NCI-H2171 (cell line): Measurements from ENCODE around the gene PYROXD2.

ENCODE experiments used
- DNase-seq: peaks from one replicate; lab custom pipeline; 2025; lab: John Stamatoyannopoulos, UW

PYROXD2 gene

GRCh38 chr10:98433881-98434732 is 19.1 kb upstream of the PYROXD2 start:
- no peak for DNase-seq

- no peak for DNase-seq
These were observed 18.4 kb upstream of the PYROXD2 start for GRCh38 chr10:98433371-98433770.

GRCh38 chr10:98432330-98432729 is 17.3 kb upstream of the PYROXD2 start:
- no peak for DNase-seq

DNA sequence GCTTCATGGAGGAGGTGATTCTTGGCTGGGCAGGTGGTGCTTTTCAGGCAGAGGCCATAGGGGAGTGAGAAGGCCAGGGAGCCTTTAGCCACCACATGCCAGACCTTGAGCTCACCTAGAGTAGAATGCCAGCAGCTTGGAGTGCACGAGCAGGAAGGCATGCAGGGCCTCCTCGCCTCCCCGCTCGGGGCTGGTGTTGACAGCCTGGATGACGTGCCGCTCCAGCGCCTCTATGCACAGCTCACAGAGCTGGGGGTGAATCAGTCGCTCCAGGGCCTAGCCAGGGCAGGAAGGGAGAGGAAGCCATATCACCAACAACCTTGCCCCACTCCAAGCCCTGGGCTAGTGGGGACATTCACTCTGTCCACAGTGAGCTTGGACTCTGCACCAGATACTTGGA is 16.0 kb upstream of the PYROXD2 start:
- no peak for DNase-seq

DNA sequence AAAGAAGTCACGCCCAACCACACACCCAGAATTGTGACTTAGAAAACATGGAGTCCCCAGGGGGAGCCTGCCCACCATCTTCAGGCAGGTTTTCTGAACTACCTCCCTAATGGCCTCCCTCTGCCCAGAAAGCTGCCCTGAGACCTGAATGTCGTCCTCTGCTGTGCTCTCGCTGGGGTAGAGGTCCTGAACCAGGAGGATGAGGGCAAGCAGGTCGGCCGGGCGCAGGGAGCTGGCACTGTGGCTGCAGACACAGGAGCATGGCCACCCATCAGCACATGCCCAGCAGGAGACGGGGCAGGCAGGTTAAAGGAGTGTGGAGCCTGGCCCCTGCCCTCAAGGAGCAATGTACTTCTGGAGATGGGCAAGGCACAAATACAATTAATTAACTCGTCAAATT is 15.4 kb upstream of the PYROXD2 start:
- no peak for DNase-seq

GRCh38 chr10:98429320-98430072 is 14.5 kb upstream of the PYROXD2 start:
- DNase-seq: no peak

DNA sequence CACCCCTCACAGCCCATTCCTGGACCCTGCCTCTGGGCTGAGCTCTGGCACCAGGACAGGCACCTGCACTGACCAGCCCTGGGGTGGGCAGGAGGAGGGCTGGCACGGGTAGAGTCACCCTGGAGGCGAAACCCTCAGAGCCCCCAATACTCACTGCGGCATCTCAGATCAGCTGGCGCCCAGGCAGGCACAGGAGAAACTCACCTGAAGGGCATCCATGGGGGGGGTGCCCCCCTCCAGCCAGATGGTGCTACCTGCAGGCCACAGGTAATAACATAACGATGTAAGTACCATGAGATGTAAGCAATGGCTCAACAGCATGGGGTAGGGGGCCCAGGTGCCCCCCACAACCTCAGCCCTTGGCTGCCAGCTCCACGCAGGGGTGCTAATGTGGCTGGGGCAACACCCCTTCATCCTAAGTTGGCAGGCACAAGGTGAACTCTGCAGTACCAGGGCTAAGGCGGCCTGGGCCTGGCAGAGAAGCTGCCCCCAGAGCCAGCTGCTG is 12.1 kb upstream of the PYROXD2 start:
- no peak for DNase-seq

DNA sequence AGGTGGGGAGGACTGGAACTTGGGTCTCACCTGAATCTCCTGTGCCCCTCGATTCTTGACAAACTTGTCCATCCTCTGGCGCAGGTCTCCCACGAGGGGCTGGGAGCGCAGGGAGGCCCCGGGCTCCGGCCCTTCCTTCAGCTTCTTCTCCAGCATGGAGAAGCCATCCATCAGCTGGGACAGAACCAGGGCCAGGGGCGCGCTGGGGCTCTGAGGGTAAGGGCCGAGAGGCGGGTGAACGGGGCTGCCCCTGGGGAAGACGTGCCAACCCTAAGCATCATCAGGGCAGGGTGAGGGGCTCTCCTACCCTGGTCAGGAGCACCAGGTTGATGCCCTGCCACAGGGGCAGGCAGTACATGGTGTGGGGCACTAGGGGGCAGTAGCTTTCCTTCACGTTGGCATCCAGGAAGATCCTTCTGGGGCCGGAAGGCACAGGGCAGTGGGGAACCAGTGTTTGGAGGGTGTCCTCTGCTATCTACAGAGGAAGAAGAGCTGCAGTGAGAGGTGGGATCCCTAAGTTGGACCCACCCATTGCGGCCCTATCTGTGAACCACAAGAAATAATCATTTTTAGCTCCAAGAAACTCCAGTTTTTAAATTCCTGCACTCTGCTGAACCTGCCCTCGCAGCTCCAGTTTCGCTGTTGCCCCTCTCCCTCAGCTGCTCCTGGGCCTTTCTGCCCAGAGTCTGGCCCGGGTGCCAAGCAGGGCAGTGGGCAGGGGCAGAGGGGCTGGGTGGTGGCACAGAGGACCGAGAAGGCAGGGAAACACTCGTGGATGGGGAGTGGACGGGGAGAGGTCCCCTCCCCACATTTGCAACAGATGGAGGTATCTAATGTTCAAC is 10.8 kb upstream of the PYROXD2 start:
- DNase-seq: no peak

GRCh38 chr10:98424295-98425254 is 9.6 kb upstream of the PYROXD2 start:
- no peak for DNase-seq

DNA sequence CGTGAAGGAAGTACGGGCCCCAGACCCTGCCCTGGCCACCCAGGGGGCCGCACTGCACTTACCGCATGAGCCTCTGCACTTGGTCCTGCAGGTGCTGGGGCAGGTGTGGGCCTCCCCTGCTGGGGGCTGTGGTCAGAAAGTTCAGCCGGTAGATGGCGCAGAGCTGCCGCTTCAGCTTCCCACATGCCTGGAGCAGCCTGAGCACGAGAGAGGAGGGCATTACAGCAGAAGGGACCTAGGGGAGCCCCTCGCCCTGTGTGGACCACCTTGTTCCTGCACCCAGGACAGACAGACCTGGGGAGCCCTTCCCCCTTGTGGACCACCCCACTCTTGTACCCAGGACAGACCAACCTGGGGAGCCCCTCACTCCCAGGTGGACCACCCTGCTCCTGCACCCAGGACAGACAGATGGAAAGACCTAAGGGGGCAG is 8.7 kb upstream of the PYROXD2 start:
- DNase-seq: no peak

DNA sequence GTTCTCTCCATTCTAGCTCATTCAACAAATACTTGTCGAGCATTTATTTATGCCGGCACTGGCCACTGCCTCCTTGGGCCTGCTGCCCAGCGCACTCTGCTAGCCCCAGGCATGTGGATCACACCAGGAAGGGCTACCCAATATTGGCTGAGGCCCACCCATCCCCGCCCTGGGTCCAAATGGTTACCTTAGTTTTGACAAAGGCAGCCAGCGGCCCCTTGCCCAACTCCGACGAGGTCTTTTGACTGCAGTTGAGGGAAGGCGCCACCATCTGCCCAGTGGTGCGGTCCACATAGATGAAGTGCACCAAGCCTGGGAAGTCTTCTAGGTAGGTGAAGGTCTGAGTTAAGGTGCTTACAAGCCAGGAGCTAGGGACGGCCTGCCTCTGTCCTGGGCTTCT is 7.2 kb upstream of the PYROXD2 start:
- no peak for DNase-seq

GRCh38 chr10:98420786-98421185 is 5.8 kb upstream of the PYROXD2 start:
- no peak for DNase-seq

GRCh38 chr10:98419469-98420261 is 4.7 kb upstream of the PYROXD2 start:
- DNase-seq: no peak

DNA sequence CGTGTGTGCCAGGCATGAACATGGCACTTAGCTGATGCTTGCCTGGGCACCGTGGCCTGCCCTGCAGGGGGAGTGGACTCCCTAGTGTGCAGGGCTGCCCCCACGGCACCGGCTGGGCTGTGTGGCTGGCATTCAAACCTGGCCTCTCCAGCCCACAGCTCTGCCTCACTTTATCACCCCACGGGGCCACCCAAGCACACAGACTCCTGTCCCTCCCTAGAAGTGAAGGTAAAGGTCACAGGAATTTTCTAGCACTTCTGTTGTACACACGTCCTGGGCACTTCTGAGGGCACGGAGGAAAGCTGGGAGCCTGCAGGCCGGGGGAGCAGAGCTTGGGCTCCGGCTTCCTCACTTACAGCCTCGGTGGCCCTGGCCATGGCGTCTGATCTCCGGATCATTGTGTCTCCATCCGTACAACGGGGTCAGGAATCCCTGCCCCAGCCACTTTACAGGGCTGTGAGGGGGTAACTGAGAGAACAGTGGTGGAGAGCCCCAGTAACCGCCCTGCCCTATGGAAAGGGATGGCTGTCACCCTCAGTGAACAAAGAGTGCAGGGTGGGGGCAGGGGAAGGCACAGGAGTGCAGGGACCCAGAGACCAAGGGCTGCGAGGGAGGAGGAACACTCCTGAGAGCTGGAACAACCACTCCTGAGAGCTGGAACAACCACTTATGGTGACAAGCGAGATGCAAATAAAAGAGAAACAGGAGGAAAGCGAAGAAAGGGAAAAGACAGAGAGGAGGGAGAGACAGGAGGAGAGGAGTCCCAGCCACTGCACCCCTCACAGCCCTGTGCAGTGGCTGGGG is 3.9 kb upstream of the PYROXD2 start:
- DNase-seq: no peak

- DNase-seq: no peak
These were observed 3.1 kb upstream of the PYROXD2 start for GRCh38 chr10:98417973-98418664.

- no peak for DNase-seq
These were observed 2.5 kb upstream of the PYROXD2 start for GRCh38 chr10:98417481-98417959.

- DNase-seq: no peak
These were observed 1.8 kb upstream of the PYROXD2 start for GRCh38 chr10:98416606-98417388.

DNA sequence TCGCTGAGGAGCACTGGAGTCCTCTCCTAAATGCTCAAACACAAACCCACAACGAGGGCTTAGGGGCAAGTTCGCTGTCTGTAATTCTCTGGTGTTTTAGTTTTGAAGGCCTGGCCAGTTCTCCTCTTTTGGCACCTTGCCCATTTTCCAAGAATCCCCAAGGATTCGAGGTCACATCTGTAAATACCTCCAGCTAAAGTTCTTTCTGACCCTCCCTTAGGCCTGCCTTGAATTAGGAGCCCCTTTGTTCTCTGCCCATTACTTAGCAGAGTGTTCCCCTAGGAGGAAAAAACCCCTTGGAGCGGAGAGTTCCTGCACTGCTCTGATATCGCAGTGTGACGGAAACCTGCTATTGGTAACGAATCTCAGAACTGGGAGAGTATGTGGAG is 743 bp upstream of the PYROXD2 start:
- DNase-seq: no peak
